Right lobe of liver (tissue), 4 donors: Measurements from ENCODE around the gene KCNA5.

Experiments used
- CTCF ChIP-seq, 4 donors: fragments of 200-600 bp in 3 of 4; fragments of 450-650 bp in 1 of 4; IDR thresholded peaks; one replicate each; pipeline versions ENCODE4 v1.5.1 to v1.8.0; 2016 to 2022; ENCODE audit warnings: antibody characterized with exemption in 4 of 4, mild to moderate bottlenecking in 2 of 4
- POLR2A ChIP-seq: fragments of 450-650 bp; IDR thresholded peaks from one replicate; pipeline ENCODE4 v1.6.1; 2017; ENCODE audit warnings: antibody characterized with exemption, mild to moderate bottlenecking
- donor health status: DM: no; HTN: no; CAD: no.
- donor health status: DM: no; HTN: no; CAD: no.
- donor health status: DM: no; HTN: yes; CAD: no.

- no peak for TF ChIP-seq CTCF (IDR thresholded peaks at IDR 0.05)
- no peak for TF ChIP-seq POLR2A
Measured at GRCh38 chr12:5032821-5033220, 10.9 kb upstream of the KCNA5 start.
